Measurements from ENCODE around the gene DNAH17. TPM values are rescaled to one million over a fixed set of nuclear protein-coding genes. Genes with fewer than 3 reads are reported as not detected.

The DNAH17 gene
- total and polyA plus RNA-seq, 2 of the 13 experiments (the other 11 are each of a cell fraction or from before 2014, with no cell fraction given) = 0.86 to 1.6 TPM

GRCh38 chr17:78486946-78487680 is 90.1 kb downstream of the DNAH17 start:
- no peak for ATAC-seq
- FAIRE-seq = no peak
- no peak overlapping the region for H3K4me3 ChIP-seq (replicated peaks in 1 of 3; ENCODE audit: insufficient read depth in 1 of 3, low read depth in 2 of 3, low read length in 3 of 3)
- H3K9ac ChIP-seq (ENCODE audit: insufficient read depth, low read depth, low read length) = no peak overlapping the region
- WGBS (ENCODE audit: low lambda C conversion rate) = 61% methylated on average over 11 of the region's 13 CpGs
- TF ChIP-seq ZNF709 (CRISPR knock-in tag; IDR thresholded peaks at IDR 0.05) (no peak), SUZ12 (IDR thresholded peaks at IDR 0.05; ENCODE audit: low read depth, low read length) (no peak), PCBP2 (optimal IDR thresholded peaks at IDR 0.05; ENCODE audit: low read depth, low read length, poor library complexity, severe bottlenecking) (no peak), PRMT3 (CRISPR knock-in tag; IDR thresholded peaks at IDR 0.05; ENCODE audit: borderline replicate concordance, low read depth) (no peak), PHB2 (IDR thresholded peaks at IDR 0.05; ENCODE audit: partially characterized antibody) (no peak), TAF1 (CRISPR knock-in tag; IDR thresholded peaks at IDR 0.05) (no peak), HHEX (CRISPR knock-in tag; IDR thresholded peaks at IDR 0.05) (no peak), FOXM1 (CRISPR knock-in tag; IDR thresholded peaks at IDR 0.05) (no peak)
- no peaks in the 10 kb centered on the region for H3K79me2 ChIP-seq (ENCODE audit: insufficient read depth, low read length)
- BruUV-seq (replicated peaks) = no TSS peak
- no peak for DNase-seq (ENCODE audit: low spot score)
- H2AFZ ChIP-seq (ENCODE audit: low read length) = no peak overlapping the region
- POLR2A ChIA-PET = no interaction called here
- in situ Hi-C loops (cut with HindIII; ENCODE audit: extremely low pct_ligation_motif_present, low pct_unique_long_range_greater_than_20kb) = no loop called here
- H3K9me3 ChIP-seq (ENCODE audit: low read length) = no peaks in the 10 kb centered on the region
- intact Hi-C loops (cut with micrococcal nuclease; ENCODE audit: unreplicated experiment) = no loop called here
- no peak overlapping the region for H3K4me2 ChIP-seq (ENCODE audit: low read depth, low read length)
- H3K4me1 ChIP-seq (ENCODE audit: insufficient read depth, low read length) = no peaks in the 10 kb centered on the region
- CTCF ChIA-PET (ENCODE audit: low intra/inter-chr PET ratio, low total read pairs) = no interaction called here
- no peaks in the 10 kb centered on the region for H4K20me1 ChIP-seq (ENCODE audit: insufficient read depth, low read length)
- H3K36me3 ChIP-seq (replicated peaks in 1 of 2; ENCODE audit: control insufficient read depth in 1 of 2, insufficient read depth in 2 of 2, low read length in 2 of 2) = no peaks in the 10 kb centered on the region
- H3K27me3 ChIP-seq (ENCODE audit: control insufficient read depth in 1 of 2, insufficient read depth in 2 of 2, low read length in 2 of 2) = peaks cover 2 to 48% of the 10 kb centered on the region in 2 experiments; a peak in 3 of 5 replicates
- H3K27ac ChIP-seq (ENCODE audit: extremely low read length, insufficient read depth, low read length) = no peak overlapping the region

- Histone ChIP-seq H3K9me3 (ENCODE audit: low read length) (no peaks in the 10 kb centered on the region), H3K4me2 (ENCODE audit: low read depth, low read length) (no peak overlapping the region), H4K20me1 (ENCODE audit: insufficient read depth, low read length) (no peaks in the 10 kb centered on the region), H3K9ac (ENCODE audit: insufficient read depth, low read depth, low read length) (no peak overlapping the region), H3K79me2 (ENCODE audit: insufficient read depth, low read length) (no peaks in the 10 kb centered on the region), H3K4me3 (replicated peaks in 1 of 3; ENCODE audit: insufficient read depth in 1 of 3, low read depth in 2 of 3, low read length in 3 of 3) (no peak overlapping the region), H3K4me1 (ENCODE audit: insufficient read depth, low read length) (no peaks in the 10 kb centered on the region), H2AFZ (ENCODE audit: low read length) (no peak overlapping the region), H3K27ac (ENCODE audit: extremely low read length, insufficient read depth, low read length) (no peak overlapping the region), H3K36me3 (replicated peaks in 1 of 2; ENCODE audit: control insufficient read depth in 1 of 2, insufficient read depth in 2 of 2, low read length in 2 of 2) (no peaks in the 10 kb centered on the region), H3K27me3 (ENCODE audit: control insufficient read depth in 1 of 2, insufficient read depth in 2 of 2, low read length in 2 of 2) (peaks cover 0 to 42% of the 10 kb centered on the region in 2 experiments; a peak in 3 of 5 replicates)
- in situ Hi-C loops (cut with HindIII; ENCODE audit: extremely low pct_ligation_motif_present, low pct_unique_long_range_greater_than_20kb) (no loop called here), intact Hi-C loops (cut with micrococcal nuclease; ENCODE audit: unreplicated experiment) (no loop called here)
- ChIA-PET POLR2A (no interaction called here), CTCF (ENCODE audit: low intra/inter-chr PET ratio, low total read pairs) (no interaction called here)
- no peak for TF ChIP-seq ZNF768 (CRISPR knock-in tag; IDR thresholded peaks at IDR 0.05)
- TF ChIP-seq ZBTB10 (CRISPR knock-in tag; IDR thresholded peaks at IDR 0.05; ENCODE audit: borderline replicate concordance) = no peak
- TF ChIP-seq EP300 (IDR thresholded peaks at IDR 0.05; ENCODE audit: low read depth in 2 of 2, low read length in 2 of 2) = no peak
- no peak for TF ChIP-seq EP300 (CRISPR knock-in tag; IDR thresholded peaks at IDR 0.05; ENCODE audit: borderline replicate concordance)
- DNase-seq (ENCODE audit: low spot score) = no peak
- ATAC-seq = no peak
- 62% methylated on average over 22 of the region's 24 CpGs for WGBS (ENCODE audit: low lambda C conversion rate)
- BruUV-seq (replicated peaks) = no TSS peak
- no peak for FAIRE-seq
Measured at GRCh38 chr17:78486228-78486802, 90.9 kb downstream of the DNAH17 start.

Measured in HepG2 (cell line).